Lung (tissue), 12 donors: ENCODE data around the gene CAMK1G. TPM values are rescaled to one million over a fixed set of nuclear protein-coding genes. Genes with fewer than 3 reads are reported as not detected.

Experiments
- ATAC-seq: fragments of 200-7000 bp; cut with Tn5 transposase; one replicate; pipeline ENCODE4 v1.9.1; 2020; ENCODE audit warnings: moderate number of reproducible peaks; ENCODE audit not compliant: insufficient read depth, low FRiP score
- DNase-seq, 3 donors: peaks; one replicate each; pipeline ENCODE4 v3.0.0-alpha.2; 2013 to 2017
- H3K27ac ChIP-seq, 2 donors: one replicate each; pipeline ENCODE4 v1.5.1; 2013; ENCODE audit warnings: mild to moderate bottlenecking in 2 of 2, moderate library complexity in 2 of 2, control low read depth in 1 of 2, inconsistent platforms in 1 of 2, low read depth in 1 of 2, low read length in 1 of 2
- H3K27me3 ChIP-seq, 3 donors: one replicate each; pipeline ENCODE4 v1.5.1; 2013; ENCODE audit warnings: low read length in 2 of 3; ENCODE audit not compliant: control insufficient read depth in 3 of 3, insufficient read depth in 3 of 3
- H3K36me3 ChIP-seq, 4 donors: one replicate each; pipeline ENCODE4 v1.5.1; 2013; ENCODE audit warnings: low read length in 4 of 4, mild to moderate bottlenecking in 1 of 4, moderate library complexity in 1 of 4; ENCODE audit not compliant: control insufficient read depth in 4 of 4, insufficient read depth in 4 of 4
- H3K4me1 ChIP-seq, 5 donors: one replicate each; pipeline ENCODE4 v1.5.1; 2013; ENCODE audit warnings: low read length in 5 of 5, mild to moderate bottlenecking in 2 of 5, moderate library complexity in 1 of 5; ENCODE audit not compliant: control insufficient read depth in 5 of 5, insufficient read depth in 5 of 5
- H3K4me3 ChIP-seq: one replicate; pipeline ENCODE4 v1.5.1; 2013; ENCODE audit warnings: mild to moderate bottlenecking, control low read depth, moderate library complexity
- H3K9ac ChIP-seq, 2 donors: one replicate each; pipeline ENCODE4 v1.5.1; 2013; ENCODE audit warnings: low read length in 2 of 2, control low read depth in 1 of 2; ENCODE audit not compliant: insufficient read depth in 1 of 2
- H3K9me3 ChIP-seq, 4 donors: one replicate each; pipeline ENCODE4 v1.5.1; 2013; ENCODE audit warnings: low read length in 3 of 4, mild to moderate bottlenecking in 1 of 4, moderate library complexity in 1 of 4; ENCODE audit not compliant: control insufficient read depth in 4 of 4, insufficient read depth in 3 of 4
- WGBS, 2 donors: extraction: QIAGEN DNeasy Blood & Tissue Kit; methylation state at CpG; one replicate each; pipeline ENCODE4 v1.1.7; 2013; 5-methylcytosine and 5-hydroxymethylcytosine counted together
- polyA plus RNA-seq, 2 donors: library from polyadenylated mRNA; stranded (reverse); fragments of 200-250 nt; gene quantifications; one replicate each; pipeline ENCODE4 v1.2.1, GENCODE V29; 2013
- total RNA-seq, 2 donors: library from RNA; depleted of rRNA in 1 of 2; stranded (reverse); fragments of >200 nt in 1 of 2; gene quantifications; one replicate each; pipeline ENCODE4 v1.2.1, GENCODE V29; 2014 to 2021
- TF ChIP-seq, protein P1 (sequence below): IDR thresholded peaks from 2 replicates; pipeline ENCODE4 v1.5.1; 2012; ENCODE audit warnings: mild to moderate bottlenecking; ENCODE audit errors: control extremely low read depth, extremely low read depth
- donor health status: control.
- donor health status: control.
- donor health status: Bipolar disorder and iron deficiency.
- donor health status: healthy.
- donor health status: DM: yes; HTN: yes; CAD: no.

The CAMK1G gene
- total and polyA plus RNA-seq, 4 donors, result 0.14 to 2.4 (median 0.80) TPM; not detected in 1

DNA sequence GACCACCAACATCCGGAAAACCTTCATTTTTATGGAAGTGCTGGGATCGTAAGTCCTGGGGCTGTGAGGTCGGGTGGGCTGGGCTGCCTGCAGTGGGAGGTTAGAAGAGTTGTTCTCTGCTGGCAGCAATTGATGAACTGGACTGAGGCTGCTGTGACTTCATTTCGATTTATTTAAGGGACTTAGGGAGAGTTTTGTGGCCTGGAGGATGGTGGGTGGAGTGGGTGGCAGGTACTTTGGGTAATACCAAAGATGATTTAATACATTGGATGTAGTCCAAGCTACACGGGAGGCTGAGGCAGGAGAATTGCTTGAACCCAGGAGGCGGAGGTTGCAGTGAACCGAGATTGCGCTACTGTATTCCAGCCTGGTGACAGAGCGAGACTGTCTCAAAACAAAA lies 11.5 kb downstream of the CAMK1G start:
- DNase-seq, result no peak
- Histone ChIP-seq H3K27me3 (no peaks in the 10 kb centered on the region), H3K4me1 (peaks cover 0 to 3% (median 0%) of the 10 kb centered on the region in 5 donors), H3K9me3 (no peaks in the 10 kb centered on the region), H3K27ac (no peak overlapping the region), H3K4me3 (no peak overlapping the region), H3K36me3 (peaks cover 0 to 5% (median 0%) of the 10 kb centered on the region in 4 donors), H3K9ac (no peak overlapping the region)
- 76 to 79% methylated on average over 9 of the region's 9 CpGs for WGBS, 2 donors
- no peak for ATAC-seq
- TF ChIP-seq, protein P1, sequence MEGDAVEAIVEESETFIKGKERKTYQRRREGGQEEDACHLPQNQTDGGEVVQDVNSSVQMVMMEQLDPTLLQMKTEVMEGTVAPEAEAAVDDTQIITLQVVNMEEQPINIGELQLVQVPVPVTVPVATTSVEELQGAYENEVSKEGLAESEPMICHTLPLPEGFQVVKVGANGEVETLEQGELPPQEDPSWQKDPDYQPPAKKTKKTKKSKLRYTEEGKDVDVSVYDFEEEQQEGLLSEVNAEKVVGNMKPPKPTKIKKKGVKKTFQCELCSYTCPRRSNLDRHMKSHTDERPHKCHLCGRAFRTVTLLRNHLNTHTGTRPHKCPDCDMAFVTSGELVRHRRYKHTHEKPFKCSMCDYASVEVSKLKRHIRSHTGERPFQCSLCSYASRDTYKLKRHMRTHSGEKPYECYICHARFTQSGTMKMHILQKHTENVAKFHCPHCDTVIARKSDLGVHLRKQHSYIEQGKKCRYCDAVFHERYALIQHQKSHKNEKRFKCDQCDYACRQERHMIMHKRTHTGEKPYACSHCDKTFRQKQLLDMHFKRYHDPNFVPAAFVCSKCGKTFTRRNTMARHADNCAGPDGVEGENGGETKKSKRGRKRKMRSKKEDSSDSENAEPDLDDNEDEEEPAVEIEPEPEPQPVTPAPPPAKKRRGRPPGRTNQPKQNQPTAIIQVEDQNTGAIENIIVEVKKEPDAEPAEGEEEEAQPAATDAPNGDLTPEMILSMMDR, result no peak

GRCh38 chr1:209595599-209596285 lies 12.2 kb downstream of the CAMK1G start:
- no peaks in the 10 kb centered on the region for H3K27me3 ChIP-seq
- WGBS, 2 donors, result 81 to 93% methylated on average over 10 of the region's 10 CpGs
- H3K36me3 ChIP-seq, result peaks cover 0 to 7% (median 0%) of the 10 kb centered on the region in 4 donors
- DNase-seq (no peak), ATAC-seq (no peak)
- H3K27ac ChIP-seq, result no peak overlapping the region
- no peaks in the 10 kb centered on the region for H3K4me1 ChIP-seq
- no peak overlapping the region for H3K9ac ChIP-seq
- TF ChIP-seq, protein P1, result no peak
- H3K9me3 ChIP-seq, result no peaks in the 10 kb centered on the region
- H3K4me3 ChIP-seq, result no peak overlapping the region

DNA sequence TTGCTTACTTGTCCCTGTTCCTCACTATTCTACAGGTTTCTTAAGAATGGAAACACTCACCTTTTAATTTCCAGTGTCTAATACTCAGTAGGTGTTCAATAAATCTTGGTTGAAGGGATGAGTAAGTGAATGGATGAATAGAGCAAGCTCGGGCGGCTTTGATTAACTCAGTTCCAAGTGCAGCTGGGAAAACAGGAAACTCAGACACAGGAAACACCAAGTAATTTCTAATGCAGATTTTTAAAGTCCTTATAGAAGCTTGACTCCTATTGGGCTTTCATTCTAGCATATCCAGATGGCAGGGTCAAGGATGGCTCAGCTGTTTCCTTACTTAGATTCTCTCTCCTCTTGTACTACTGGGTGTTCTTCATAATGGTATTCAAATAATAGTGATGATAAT lies 14.0 kb downstream of the CAMK1G start:
- Histone ChIP-seq H3K4me1 (peaks cover 0 to 2% (median 0%) of the 10 kb centered on the region in 5 donors), H3K27me3 (no peaks in the 10 kb centered on the region), H3K4me3 (no peak overlapping the region), H3K9ac (no peak overlapping the region), H3K9me3 (no peaks in the 10 kb centered on the region), H3K27ac (no peak overlapping the region), H3K36me3 (peaks cover 0 to 9% (median 0%) of the 10 kb centered on the region in 4 donors)
- no peak for ATAC-seq
- WGBS, 2 donors, result 61 to 77% methylated on average over 2 of the region's 2 CpGs
- DNase-seq, result no peak
- TF ChIP-seq, protein P1, result no peak
